ENCODE measurements around the gene LPAR1.

Gene LPAR1

DNA sequence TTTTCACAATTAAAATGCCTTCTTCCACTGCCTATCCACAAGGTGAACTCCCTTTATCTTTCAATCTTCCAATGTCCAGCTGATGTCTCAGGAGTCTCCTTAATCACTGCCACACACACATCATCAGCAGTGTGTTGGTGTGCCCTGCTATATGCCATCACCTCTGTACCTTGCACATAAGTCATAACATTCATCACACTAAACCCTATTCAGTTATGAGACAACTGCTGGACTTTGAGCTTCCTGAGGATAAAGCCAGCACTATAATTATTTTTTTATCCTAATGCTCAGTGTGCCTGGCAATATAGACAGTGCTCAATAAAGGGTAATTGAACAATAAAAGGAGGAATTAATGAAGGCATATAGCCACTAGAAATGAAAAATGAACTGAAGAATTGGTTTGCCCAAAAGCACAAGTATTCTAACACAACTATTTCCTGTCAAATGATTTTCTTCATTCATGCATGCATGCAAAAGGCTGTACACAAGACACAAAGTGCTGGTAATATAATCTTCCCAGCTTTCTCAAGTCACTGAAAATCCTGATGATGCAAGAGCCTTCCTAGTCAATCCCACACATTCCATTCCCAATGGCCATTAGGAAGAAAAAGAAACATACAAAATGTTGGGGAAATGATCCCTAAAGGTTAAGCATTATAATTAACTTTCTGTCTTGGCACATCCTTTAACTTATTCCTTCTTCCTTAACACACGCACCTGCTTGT, 32.4 kb downstream of the LPAR1 start:
- DNase-seq (ENCODE audit: low spot score) = no peak
- TF ChIP-seq, protein P1, sequence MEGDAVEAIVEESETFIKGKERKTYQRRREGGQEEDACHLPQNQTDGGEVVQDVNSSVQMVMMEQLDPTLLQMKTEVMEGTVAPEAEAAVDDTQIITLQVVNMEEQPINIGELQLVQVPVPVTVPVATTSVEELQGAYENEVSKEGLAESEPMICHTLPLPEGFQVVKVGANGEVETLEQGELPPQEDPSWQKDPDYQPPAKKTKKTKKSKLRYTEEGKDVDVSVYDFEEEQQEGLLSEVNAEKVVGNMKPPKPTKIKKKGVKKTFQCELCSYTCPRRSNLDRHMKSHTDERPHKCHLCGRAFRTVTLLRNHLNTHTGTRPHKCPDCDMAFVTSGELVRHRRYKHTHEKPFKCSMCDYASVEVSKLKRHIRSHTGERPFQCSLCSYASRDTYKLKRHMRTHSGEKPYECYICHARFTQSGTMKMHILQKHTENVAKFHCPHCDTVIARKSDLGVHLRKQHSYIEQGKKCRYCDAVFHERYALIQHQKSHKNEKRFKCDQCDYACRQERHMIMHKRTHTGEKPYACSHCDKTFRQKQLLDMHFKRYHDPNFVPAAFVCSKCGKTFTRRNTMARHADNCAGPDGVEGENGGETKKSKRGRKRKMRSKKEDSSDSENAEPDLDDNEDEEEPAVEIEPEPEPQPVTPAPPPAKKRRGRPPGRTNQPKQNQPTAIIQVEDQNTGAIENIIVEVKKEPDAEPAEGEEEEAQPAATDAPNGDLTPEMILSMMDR (IDR thresholded peaks at IDR 0.05) = no peak
- no peak overlapping the region for H3K4me3 ChIP-seq
- no peak overlapping the region for H3K27ac ChIP-seq

DNA sequence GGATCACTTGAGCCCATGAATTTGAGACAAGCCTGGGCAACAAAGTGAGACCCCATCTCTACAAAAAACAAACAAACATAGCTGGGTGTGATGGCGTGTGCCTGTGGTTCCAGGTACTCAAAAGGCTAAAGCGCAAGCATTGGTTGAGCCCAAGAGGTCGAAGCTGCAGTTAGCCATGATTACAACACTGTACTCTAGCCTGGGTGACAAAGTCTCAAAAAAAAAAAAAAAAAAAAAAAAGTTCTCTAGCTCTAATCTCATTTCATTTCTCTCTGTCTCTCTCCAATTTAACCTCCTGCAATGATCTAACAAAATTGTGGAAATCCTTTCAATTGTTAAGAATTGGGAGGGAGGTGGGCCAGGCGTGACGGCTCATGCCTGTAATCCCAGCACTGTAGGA, 33.3 kb downstream of the LPAR1 start:
- Histone ChIP-seq H3K4me3 (no peak overlapping the region), H3K27ac (no peak overlapping the region)
- TF ChIP-seq, protein P1 (IDR thresholded peaks at IDR 0.05) = no peak
- no peak for DNase-seq (ENCODE audit: low spot score)

DNA sequence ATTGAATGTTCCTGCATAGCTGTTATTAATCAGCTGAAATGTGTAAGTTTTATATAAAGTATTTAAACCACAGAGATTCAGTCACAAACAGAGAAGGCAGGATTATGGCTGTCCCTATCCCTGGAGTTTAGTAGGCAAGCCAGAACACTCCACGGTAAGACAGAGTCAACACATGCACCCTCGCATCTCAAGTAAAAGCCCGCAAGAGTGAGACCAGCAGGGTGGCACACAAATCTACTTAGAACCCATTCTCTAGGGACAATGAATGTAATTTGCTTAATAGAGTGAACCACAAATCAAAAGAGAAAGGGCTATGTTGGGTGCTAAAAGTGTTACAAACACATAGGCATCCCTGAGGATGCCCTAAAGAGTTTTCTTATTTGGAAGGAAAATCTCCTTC, 35.1 kb downstream of the LPAR1 start:
- TF ChIP-seq, protein P1 (IDR thresholded peaks at IDR 0.05) = no peak
- H3K27ac ChIP-seq = no peak overlapping the region
- H3K4me3 ChIP-seq = no peak overlapping the region
- DNase-seq (ENCODE audit: low spot score) = no peak

DNA sequence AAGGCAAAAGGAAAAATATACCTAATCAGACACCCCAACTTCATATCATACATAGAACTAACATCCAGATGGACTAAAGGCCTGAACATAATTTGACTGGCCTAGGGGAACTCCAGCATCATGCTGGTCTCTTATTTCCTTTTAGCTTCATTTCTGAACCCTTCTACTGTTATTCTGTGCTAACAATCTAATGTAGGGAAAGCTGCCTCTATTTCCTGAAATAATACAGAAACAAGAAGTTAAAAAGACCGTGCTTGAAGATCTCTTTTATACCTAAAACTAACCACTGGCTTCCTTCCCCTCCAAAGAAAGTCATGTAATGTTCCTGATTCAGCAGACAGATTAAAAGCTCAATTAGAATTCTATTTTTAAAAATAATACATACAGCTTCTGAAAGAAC, 36.7 kb downstream of the LPAR1 start:
- Histone ChIP-seq H3K27ac (no peak overlapping the region), H3K4me3 (no peak overlapping the region)
- TF ChIP-seq, protein P1 (IDR thresholded peaks at IDR 0.05) = no peak
- no peak for DNase-seq (ENCODE audit: low spot score)

DNA sequence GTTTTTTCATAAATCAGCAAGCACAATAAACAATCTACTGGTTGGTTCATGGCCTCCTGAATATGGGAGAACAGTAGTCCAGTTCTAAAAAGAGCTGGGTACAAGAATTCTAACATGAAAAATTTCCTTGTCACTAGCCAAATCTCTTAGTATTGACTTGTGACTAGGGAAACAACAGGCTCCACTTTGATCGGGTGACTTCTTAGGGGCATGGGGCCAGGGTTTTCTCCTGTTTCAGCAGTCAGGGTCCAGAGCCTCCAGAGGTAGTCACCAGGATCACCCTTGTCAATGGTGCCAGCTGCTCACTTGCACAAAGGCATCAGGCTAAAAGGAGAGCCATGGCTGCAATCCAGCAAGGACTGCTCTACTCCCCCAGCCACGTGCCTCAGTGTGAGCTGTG, 38.1 kb downstream of the LPAR1 start:
- H3K27ac ChIP-seq = peak overlapping the region in 1 of 2 donors; percentile 18
- DNase-seq (ENCODE audit: low spot score) = no peak
- TF ChIP-seq, protein P1 (IDR thresholded peaks at IDR 0.05) = no peak
- H3K4me3 ChIP-seq = no peak overlapping the region

DNA sequence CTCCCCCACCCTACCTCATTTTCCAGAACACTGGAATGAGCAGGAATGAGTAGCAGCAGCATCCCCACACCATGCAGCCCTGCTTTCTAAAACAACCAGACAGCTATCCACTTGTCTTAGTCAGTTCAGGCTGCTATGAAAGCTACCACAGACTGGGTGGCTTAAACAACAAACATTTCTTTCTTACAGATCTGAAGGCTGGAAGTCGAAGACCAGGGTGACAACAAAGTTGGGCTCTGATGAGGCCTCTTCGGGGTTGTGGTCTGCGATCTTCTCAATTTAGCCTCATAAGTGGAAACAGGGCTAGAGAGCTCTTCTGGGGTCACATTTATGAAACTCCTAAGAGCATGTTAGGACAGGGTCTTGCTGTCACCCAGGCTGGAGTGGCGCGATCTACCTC, 38.9 kb downstream of the LPAR1 start:
- peak overlapping the region in 1 of 2 donors; percentile 15 for H3K27ac ChIP-seq
- no peak overlapping the region for H3K4me3 ChIP-seq
- TF ChIP-seq, protein P1 (IDR thresholded peaks at IDR 0.05) = no peak
- DNase-seq (ENCODE audit: low spot score) = no peak

DNA sequence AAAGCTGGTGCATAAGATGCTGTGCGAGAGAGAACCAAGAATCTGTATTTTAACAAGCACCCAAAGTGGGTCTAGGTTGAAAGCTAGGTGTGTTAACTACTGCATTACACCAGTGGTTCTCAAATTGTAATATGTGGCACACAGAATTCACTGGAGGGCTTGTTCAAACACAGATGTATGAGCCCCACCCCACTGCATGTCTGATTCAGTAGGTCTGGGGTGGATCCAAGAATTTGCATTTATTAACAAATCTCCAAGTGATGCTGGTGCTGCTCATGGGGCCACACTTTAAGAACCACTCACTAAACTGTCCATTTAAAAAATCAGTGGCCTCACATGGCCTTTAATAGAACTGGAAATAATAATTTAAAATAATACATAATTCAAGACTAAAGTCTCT, 40.4 kb downstream of the LPAR1 start:
- Histone ChIP-seq H3K27ac (peak overlapping the region in 1 of 2 donors; percentile 22), H3K4me3 (no peak overlapping the region)
- DNase-seq (ENCODE audit: low spot score) = no peak
- TF ChIP-seq, protein P1 (IDR thresholded peaks at IDR 0.05) = no peak

Measured in coronary artery (tissue), 2 donors.